Measurements from ENCODE around the gene GPD1L.
"Not testable (repeated sequence)": the region's sequence is repeated elsewhere in the genome, so short reads cannot be mapped to it uniquely, and the experiment has no call there.

Gene GPD1L

GRCh38 chr3:32106929-32107362 lies 526 bp downstream of the GPD1L start:
- DNase-seq = no peak

- not testable (repeated sequence) for DNase-seq
Measured at GRCh38 chr3:32108224-32108623, 1.8 kb downstream of the GPD1L start.

DNA sequence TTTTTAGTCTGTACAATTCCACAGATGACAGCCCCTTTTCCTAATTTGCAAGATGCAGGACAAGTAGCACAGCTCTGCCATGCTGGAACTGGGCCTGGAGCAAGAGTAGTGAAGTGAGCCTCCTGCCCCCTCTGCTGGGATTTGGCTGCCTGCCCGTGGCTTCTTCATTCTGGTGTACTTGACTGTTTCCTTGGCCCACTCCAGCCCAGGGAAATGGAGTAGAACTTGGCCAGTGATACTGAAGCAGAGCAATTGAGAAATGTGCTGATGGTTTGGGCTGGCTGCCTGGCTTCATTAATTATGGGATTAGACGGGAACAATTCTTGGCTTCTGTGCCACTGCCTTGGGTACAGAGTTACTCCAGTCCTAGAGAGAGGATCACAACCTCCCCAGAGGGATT lies 2.8 kb downstream of the GPD1L start:
- no peak for DNase-seq

DNA sequence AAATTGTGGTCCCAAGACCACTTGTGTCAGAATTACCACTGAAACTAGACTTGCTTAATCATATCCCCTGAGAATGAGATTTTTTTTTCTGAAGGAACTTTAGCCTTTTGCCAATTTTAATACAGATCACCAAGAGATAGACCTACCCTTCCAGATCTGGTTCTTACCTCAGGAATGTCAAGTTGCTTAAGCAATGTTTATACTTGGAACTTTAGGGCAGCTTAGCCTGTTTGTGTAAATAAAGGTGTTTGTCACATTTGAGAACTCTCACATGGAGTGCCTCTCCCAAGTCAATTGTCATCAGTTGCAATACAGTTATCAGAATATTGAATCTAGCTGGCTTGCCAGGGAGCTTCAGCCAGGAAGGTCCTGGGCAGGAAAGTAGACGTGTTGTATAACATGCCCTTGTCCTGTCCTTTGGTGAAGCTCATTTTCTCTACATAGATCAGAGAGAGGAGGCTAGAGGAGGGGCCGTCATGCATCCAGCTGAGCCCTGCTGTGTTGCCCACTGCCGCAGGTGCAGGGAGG lies 3.9 kb downstream of the GPD1L start:
- no peak for DNase-seq

- no peak for DNase-seq
Measured at GRCh38 chr3:32111560-32111959, 5.1 kb downstream of the GPD1L start.

- DNase-seq = no peak
Measured at GRCh38 chr3:32113566-32113965, 7.1 kb downstream of the GPD1L start.

DNA sequence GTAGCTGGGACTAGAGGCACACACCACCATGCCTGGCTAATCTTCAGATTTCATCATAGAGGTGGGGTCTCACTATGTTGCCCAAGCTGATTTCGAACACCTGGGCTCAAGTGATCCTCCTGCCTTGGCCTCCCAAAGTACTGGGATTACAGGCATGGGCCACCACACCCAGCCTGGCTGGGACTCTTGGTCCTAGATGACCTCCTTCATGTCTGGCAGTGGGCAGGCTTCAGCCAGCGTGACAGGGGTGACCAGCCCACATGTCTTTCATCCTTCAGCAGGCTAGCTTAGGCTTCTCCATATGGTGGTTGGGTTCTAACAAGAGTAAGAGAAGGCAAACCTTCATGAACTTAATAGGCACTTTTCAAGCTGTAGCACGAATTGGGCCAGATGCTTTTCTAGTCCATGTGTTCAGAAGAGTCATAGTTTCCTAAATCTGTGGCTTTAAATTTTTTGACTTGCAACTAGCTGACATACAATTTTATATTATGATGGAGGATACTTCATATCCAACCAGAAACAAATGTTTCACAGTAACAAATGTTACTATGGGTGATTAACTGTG lies 7.6 kb downstream of the GPD1L start:
- no peak for DNase-seq

DNA sequence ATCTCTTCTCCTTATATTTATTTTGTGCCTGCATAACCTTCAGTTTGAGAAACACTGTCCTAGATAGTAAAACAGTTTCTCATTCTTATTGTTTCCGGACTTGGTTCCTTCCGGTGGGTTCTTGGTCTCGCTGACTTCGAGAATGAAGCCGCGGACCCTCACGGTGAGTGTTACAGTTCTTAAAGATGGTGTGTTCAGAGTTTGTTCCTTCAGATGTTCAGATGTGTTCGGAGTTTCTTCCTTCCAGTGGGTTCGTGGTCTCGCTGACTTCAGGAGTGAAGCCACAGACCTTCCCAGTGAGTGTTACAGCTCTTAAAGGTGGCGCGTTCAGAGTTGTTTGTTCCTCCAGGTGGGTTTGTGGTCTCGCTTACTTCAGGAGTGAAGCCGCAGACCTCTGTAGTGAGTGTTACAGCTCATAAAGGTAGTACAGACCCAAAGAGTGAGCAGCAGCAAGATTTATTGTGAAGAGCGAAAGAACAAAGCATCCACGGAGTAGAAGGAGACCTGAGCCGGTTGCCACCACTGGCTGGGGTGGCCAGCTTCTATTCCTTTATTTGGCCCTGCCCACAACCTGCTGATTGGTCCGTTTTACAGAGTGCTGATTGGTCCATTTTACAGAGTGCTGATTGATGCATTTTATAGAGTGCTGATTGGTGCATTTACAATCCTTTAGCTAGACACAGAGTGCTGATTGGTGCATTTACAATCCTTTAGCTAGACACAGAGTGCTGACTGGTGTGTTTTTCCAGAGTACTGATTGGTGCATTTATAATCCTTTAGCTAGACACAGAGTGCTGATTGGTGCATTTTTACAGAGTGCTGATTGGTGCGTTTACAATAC lies 8.3 kb downstream of the GPD1L start:
- not testable (repeated sequence) for DNase-seq

DNA sequence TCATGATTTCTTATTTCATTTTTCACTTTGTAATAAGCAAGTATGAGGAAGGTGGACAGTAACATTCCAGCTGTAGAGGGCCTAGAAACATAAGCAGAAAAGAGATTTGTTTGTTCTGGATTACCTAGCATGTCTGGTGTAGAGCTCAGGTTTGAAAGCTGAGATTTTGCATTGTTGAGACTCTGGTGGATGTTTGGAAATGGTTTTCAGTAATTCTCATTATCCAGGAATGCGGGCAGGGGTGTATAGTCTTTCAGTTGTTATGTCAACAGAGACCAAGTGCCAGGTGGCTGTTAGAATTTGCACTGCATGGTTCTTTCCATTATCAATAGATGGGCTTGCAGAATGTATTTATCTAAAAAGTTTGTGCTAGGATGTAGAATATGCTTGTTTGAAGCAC lies 10.9 kb downstream of the GPD1L start:
- no peak for DNase-seq

GRCh38 chr3:32118215-32118614 lies 11.8 kb downstream of the GPD1L start:
- DNase-seq = no peak

- no peak for DNase-seq
Measured at GRCh38 chr3:32120471-32120870, 14.1 kb downstream of the GPD1L start.

DNA sequence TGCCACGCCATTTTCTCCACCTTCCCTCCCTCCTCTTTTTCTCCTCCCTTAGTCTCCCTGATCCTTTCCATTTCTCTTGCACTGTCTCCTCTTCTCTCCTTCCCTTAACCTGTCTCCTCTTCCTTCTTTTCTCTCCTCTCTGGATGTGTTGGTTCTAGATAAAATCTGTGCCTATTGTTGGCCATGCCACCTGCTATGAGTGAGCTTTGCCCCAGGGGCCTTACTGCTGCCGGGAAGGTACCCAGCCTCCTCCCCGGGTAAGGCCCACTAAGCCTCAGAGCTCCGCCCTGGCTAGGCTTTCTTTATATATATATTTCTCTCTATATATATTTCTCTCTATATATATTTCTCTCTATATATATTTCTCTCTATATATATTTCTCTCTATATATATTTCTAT lies 14.7 kb downstream of the GPD1L start:
- DNase-seq = no peak

GRCh38 chr3:32123620-32124019 lies 17.2 kb downstream of the GPD1L start:
- no peak for DNase-seq

DNA sequence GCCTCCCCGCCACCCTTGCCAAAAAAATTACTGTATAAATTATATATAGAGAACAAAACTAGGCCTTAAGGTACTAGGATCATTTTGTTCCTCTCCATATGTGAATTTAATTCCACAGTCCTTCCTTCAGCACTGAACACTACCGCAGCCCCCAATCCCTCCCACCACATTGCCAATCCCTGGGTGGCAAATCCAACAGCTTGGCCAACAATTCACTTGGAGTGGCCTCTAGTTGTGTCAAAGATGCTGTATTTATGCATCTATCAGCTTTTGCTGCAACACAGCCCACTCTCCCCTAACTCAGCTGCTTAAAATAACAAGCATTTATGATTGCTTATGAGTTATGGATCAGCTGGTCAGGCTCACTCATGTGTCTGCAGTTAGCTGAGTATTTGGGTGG lies 18.6 kb downstream of the GPD1L start:
- no peak for DNase-seq

GRCh38 chr3:32126305-32127015 lies 20.0 kb downstream of the GPD1L start:
- DNase-seq = no peak

GRCh38 chr3:32127219-32127826 lies 20.9 kb downstream of the GPD1L start:
- DNase-seq = no peak

GRCh38 chr3:32128936-32129335 lies 22.5 kb downstream of the GPD1L start:
- no peak for DNase-seq

- DNase-seq = no peak
Measured at GRCh38 chr3:32129832-32130231, 23.4 kb downstream of the GPD1L start.

DNA sequence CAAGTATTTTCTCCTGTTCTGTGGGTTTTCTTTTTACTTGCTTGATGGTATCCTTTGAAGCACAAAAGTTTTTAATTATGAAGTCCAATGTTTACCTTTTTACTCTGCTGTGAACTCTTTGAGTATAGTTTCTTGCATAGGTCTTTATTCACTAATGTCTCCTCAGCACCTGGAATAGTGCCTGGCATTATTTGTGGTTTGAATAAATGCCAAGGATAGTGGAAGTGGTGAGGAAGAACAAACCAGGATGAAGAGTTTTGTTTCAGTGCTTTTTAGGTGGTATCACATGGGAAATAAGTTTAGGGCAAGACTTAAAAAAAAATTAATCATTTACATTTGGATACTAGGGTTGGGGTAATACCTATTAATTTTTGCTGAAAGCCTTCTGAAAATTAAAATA lies 25.7 kb downstream of the GPD1L start:
- DNase-seq = no peak

GRCh38 chr3:32132706-32133105 lies 26.3 kb downstream of the GPD1L start:
- DNase-seq = no peak

DNA sequence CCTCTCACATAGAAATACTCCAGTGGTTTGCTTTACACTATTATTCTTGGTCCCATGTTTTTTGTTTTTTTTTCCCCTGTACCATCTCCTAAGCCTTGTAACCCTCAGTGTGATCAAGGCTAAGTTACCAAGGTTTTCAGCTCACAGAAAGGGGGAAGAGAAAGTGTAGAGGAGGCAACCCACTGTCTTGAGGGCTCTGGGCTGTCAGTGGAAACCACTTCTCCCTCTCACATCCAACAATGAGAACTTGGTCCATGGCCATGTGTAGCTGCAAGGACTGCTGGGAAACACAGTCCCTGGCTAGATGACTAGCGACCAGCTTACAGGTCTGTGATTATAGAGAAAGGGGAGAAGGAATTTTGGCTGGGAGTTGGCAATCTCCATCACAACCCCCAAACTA lies 30.3 kb downstream of the GPD1L start:
- DNase-seq = no peak

DNA sequence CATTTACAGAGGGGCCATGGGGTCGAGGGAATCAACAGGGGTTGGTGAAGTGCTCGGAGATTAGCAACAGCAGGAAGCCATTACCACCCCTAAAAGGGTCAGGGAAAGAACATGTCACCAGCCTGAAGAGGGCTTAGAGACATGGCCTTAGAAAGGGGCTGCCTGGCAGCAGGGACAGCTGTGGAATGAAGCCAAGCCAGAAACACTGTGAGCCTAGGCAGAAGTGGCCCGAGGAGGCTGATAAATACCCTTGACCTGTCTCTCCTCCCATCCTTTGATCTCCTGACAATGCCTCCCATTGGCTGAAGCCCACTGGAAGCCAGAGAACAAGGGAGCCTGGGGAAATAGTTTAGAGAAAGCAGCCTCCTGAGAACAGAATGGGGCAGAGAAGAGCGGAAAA lies 31.4 kb downstream of the GPD1L start:
- no peak for DNase-seq

DNA sequence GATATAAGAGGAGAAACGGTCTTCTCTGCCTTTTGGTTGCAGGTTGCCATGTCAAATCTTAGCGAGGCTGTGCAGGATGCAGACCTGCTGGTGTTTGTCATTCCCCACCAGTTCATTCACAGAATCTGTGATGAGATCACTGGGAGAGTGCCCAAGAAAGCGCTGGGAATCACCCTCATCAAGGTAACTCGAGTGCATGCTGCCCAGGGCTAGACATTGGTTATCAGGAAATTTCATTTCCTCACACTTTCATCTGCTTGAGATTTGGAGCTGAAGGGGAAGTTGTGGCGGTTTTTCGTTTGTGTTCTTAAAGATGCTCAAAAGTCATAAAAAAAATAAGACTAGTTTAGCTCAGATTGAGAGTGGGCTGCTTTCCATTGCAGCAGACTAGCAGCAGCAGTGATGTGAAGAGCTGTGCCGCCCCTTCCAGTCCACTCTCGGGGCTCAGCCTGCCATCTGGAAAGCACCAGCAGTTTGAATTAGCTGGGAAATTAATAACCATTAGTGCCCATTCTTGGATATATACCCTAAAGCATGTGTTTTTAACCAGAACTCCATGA lies 32.2 kb downstream of the GPD1L start:
- no peak for DNase-seq
